GM03348 (cell line): ENCODE measurements around the gene PLSCR2.
A peak's percentile ranks its signal among the peaks of the same experiment; 100 is the strongest.
"Not testable (repeated sequence)": the region's sequence is repeated elsewhere in the genome, so short reads cannot be mapped to it uniquely, and the experiment has no call there.

Experiments used
- DNase-seq: peaks from one replicate; pipeline ENCODE4 v3.0.0; 2012; ENCODE audit warnings: low spot score

The PLSCR2 gene

GRCh38 chr3:146485297-146485696 is 15.9 kb upstream of the PLSCR2 start:
- no peak for DNase-seq

GRCh38 chr3:146476094-146476740 is 6.9 kb upstream of the PLSCR2 start:
- no peak for DNase-seq

DNA sequence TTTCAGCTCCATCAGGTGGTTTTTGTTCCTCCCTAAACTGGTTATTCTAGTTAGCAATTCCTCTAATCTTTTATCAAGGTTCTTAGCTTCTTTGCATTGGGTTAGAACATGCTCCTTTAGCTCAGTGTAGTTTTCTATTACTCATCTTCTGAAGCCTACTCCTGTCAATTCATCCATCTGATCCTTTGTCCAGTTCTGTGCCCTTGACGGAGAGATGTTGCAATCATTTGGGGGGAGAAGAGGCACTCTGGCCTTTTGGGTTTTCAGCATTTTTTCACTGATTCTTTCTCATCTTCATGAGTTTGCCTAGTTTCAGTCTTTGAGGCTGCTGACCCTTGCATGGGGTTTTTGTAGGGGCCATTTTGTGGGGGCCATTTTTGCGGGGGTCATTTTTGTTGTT is 5.6 kb upstream of the PLSCR2 start:
- DNase-seq, result not testable (repeated sequence)

DNA sequence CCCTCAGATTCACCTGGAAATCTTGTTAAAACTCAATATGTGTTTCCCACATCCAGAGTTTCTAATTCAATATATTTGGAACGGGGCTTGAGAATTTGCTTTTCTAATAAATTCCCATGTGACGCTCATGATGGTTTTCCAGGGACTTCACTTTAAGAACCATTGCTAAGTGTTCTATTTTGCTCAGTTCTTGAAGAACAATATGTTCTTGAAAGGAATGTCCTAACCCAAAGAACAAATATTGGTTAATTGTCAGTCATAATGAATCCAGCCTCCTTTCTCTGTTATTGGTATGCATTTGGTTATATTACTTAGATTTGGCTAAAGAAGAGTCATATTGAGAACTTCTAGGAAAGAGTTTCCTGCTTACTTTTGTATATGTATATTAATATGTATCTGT is 4.4 kb upstream of the PLSCR2 start:
- no peak for DNase-seq

- no peak for DNase-seq
These were observed 3.2 kb upstream of the PLSCR2 start for GRCh38 chr3:146472611-146473010.

- DNase-seq, result no peak
These were observed 1.7 kb upstream of the PLSCR2 start for GRCh38 chr3:146471012-146471411.

- DNase-seq, result no peak
These were observed 1.1 kb upstream of the PLSCR2 start for GRCh38 chr3:146470425-146470990.

DNA sequence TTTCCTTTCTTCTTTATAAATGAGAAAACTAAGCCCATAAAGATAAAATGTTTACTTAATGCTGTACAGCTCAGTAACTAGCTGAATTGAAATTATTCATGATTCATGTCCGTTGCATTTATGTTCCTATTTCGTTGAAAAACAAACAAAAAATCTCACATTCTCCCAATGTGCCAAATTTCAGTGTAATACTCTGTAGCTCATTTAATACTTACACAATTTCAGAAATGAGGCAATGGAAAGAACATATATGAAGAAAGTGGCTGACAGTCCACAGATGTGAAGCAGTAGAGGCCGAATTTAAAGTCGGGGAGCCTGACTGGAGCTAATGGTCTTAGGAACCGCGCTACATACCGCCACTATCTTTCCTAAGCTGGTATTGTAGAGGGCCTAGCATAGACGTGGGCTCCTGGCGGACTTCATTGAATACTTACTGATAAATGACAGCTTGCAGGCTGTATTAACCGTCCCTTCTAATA is 651 bp downstream of the PLSCR2 start:
- no peak for DNase-seq

GRCh38 chr3:146468234-146468633 is 1.1 kb downstream of the PLSCR2 start:
- no peak for DNase-seq

GRCh38 chr3:146466604-146467003 is 2.8 kb downstream of the PLSCR2 start:
- no peak for DNase-seq

DNA sequence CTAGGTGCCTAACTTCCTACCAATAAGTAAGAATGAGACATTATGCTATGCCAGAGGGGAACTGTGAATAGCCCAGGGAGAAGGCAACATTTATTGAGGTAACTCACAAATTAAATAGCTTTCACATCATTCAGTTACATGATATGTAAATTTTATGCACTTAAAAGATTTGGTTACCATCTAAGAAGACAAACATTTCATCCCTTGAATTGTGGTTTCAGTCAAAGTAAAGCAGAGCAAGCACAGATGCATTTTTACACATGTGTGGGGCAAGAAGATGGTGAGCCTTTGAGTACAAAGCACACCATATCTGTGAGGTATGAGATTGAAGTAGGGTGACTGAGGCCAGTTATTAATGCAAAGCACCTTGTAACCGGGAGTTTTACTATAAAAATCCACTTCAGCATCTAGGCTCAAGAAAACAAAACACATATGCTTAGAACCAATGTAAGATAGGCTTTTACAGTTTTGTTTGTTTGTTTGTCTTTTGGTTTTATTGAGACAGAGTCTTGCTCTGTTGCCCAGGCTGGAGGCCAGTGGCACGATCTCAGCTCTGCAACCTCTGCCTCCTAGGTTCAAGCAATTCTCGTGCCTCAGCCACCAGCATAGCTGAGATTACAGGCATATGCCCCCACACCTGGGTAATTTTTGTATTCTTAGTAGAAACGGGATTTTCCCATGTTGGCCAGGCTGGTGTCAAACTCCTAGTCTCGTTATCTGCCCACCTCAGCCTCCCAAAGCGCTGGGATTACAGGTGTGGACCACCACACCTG is 3.5 kb downstream of the PLSCR2 start:
- DNase-seq, result no peak

GRCh38 chr3:146464783-146465182 is 4.6 kb downstream of the PLSCR2 start:
- DNase-seq, result no peak

DNA sequence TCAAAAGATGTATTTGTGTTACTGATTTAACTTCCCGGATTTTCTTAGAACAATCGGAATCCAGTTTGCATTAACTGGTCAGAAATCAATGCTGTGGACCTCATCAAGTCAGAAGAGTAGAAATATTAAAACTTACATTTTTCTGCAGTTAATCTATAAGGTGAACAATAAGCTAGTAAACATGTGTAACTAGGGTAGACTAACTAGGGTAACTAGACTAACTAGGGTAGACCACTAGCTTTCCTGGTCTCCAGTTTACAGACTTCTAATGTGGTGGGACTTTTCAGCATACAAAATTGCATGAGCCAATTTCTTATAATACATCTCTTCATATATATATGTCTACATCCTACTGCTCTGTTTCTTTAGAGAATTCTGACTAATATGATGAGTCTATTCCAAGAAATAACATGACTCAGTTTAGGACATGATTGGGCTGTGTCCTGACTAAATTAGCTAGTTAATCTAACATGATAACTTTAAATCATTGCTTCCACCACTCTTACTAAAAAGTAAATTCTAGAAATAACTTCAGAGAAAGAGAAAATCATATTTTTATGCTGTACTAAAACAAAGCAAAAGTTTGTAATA is 5.3 kb downstream of the PLSCR2 start:
- DNase-seq, result peak; percentile 19

- DNase-seq, result no peak
These were observed 14.6 kb downstream of the PLSCR2 start for GRCh38 chr3:146454796-146455195.

- DNase-seq, result no peak
These were observed 19.7 kb downstream of the PLSCR2 start for GRCh38 chr3:146449613-146450012.

GRCh38 chr3:146449076-146449475 is 20.3 kb downstream of the PLSCR2 start:
- no peak for DNase-seq

- DNase-seq, result no peak
These were observed 23.3 kb downstream of the PLSCR2 start for GRCh38 chr3:146446026-146446425.

GRCh38 chr3:146440310-146440709 is 29.1 kb downstream of the PLSCR2 start:
- not testable (repeated sequence) for DNase-seq

GRCh38 chr3:146432066-146432465 is 37.3 kb downstream of the PLSCR2 start:
- DNase-seq, result no peak

GRCh38 chr3:146431240-146431639 is 38.1 kb downstream of the PLSCR2 start:
- no peak for DNase-seq

- DNase-seq, result no peak
These were observed 44.0 kb downstream of the PLSCR2 start for GRCh38 chr3:146425341-146425740.

DNA sequence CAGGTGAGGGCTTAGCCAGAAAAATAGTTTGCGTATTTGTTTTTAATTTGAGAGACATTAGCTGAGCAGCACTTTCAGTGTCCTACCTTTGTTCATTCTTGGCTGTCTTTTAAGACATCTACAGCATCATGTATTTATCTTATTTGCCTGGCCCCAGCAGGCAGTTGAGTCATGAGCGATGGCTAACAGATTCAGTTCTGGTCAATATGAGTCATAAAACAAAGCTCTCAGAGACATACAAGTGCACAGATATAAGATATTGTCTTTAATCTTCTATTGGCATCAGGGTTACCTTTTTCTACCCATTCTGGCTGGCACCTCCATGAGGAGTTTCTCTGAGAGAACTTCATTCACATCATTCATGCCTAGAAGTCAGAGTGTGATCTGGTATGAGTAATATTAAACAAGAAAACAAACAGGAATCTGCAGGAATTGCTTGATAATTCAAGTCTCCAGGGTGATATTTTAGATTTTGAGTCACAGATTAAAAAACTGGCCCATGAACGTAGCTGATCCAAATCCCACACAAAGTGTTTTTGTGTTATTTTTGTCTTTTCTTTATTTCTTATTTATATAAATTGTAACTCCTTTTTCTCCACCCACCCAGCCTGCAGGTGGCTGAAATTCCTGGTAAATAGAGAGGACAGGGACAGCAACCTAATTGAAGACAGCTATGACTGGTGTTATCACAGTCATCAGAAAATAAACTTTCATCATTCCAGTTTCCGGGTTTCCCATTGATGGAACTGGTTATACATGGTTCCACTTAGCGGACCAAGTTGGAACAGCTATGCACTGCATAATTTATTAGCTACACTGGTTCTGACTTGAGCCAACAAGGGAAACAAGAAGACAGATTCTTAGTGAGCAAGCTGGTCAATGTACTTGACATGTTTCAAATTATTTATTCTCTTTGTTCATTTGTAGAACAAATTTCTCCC is 47.3 kb downstream of the PLSCR2 start:
- peak; percentile 7 for DNase-seq
